HepG2 (cell line): ENCODE data around the gene CLRN3. TPM values are rescaled to one million over a fixed set of nuclear protein-coding genes. Genes with fewer than 3 reads are reported as not detected.

Experiments used
- ATAC-seq: fragments of 200-7000 bp; cut with Tn5 transposase; 3 replicates; pipeline ENCODE4 v1.9.1; 2020; ENCODE audit warnings: mild to moderate bottlenecking, moderate library complexity
- BruUV-seq: library from RNA; stranded (reverse); fragments of 400-500 nt; replicated peaks from 2 replicates; lab custom pipeline; 2021; lab: Mats Ljungman, UMichigan
- CTCF ChIA-PET: fragments of 300-600 bp; formaldehyde crosslinking; extraction: SDS; loops from one replicate; lab custom pipeline; 2021; ENCODE audit warnings: low total read pairs, inconsistent platforms, low intra/inter-chr PET ratio; lab: Yijun Ruan, JAX
- POLR2A ChIA-PET: fragments of 350-600 bp; sonication (Branson Sonifier 250); formaldehyde crosslinking; loops from one replicate; lab custom pipeline; 2020; ENCODE audit warnings: antibody characterized with exemption, inconsistent platforms; lab: Yijun Ruan, JAX
- DNase-seq: peaks from one replicate; pipeline ENCODE4 v3.0.0-alpha.2; 2015; ENCODE audit warnings: low spot score
- FAIRE-seq: peaks from 3 replicates; lab custom pipeline; 2011; peaks lifted over from hg19 to GRCh38; lab: Jason Lieb, UNC
- H2AFZ ChIP-seq: one replicate; pipeline ENCODE4 v1.6.1; 2011; ENCODE audit warnings: low read length, inconsistent platforms
- H3K27ac ChIP-seq: fragments of 300-600 bp; 3 replicates; pipeline ENCODE4 v1.8.0; 2011; ENCODE audit warnings: mixed run types, mild to moderate bottlenecking, mixed read lengths, low read length, inconsistent platforms; ENCODE audit not compliant: insufficient read depth; ENCODE audit errors: extremely low read length
- H3K27me3 ChIP-seq, 2 experiments: fragments of 200-600 bp in 1 of 2; 2 replicates in 1 of 2; 3 replicates in 1 of 2; pipeline versions ENCODE4 v1.6.0 to v1.8.0; 2011; ENCODE audit warnings: low read length in 2 of 2, mild to moderate bottlenecking in 2 of 2, moderate library complexity in 2 of 2, inconsistent platforms in 1 of 2; ENCODE audit not compliant: insufficient read depth in 2 of 2, control insufficient read depth in 1 of 2
- H3K36me3 ChIP-seq, 2 experiments: fragments of 200-600 bp in 1 of 2; replicated peaks in 1 of 2; 2 replicates in 1 of 2; 3 replicates in 1 of 2; pipeline versions ENCODE4 v1.5.1 to v1.8.0; 2011; ENCODE audit warnings: low read length in 2 of 2, inconsistent platforms in 1 of 2; ENCODE audit not compliant: insufficient read depth in 2 of 2, control insufficient read depth in 1 of 2
- H3K4me1 ChIP-seq: 2 replicates; pipeline ENCODE4 v1.5.1; 2012; ENCODE audit warnings: low read length, inconsistent platforms; ENCODE audit not compliant: insufficient read depth
- H3K4me2 ChIP-seq: 2 replicates; pipeline ENCODE4 v1.6.0; 2011; ENCODE audit warnings: low read depth, low read length, inconsistent platforms
- H3K4me3 ChIP-seq, 3 experiments: fragments of 200-600 bp in 1 of 3; sonication (generic), shearing (Covaris generic) in 1 of 3; replicated peaks in 1 of 3; 2 replicates each; pipeline ENCODE4 v1.5.1; 2011 to 2016; ENCODE audit warnings: low read length in 3 of 3, inconsistent platforms in 2 of 3, low read depth in 2 of 3, mild to moderate bottlenecking in 2 of 3, control low read depth in 1 of 3, mixed read lengths in 1 of 3; ENCODE audit not compliant: insufficient read depth in 1 of 3
- H3K79me2 ChIP-seq: one replicate; pipeline ENCODE4 v1.6.1; 2011; ENCODE audit warnings: low read length, inconsistent platforms; ENCODE audit not compliant: insufficient read depth
- H3K9ac ChIP-seq: 2 replicates; pipeline ENCODE4 v1.6.0; 2011; ENCODE audit warnings: mild to moderate bottlenecking, low read depth, low read length, inconsistent platforms; ENCODE audit not compliant: insufficient read depth
- H3K9me3 ChIP-seq: 2 replicates; pipeline ENCODE4 v1.5.1; 2012; ENCODE audit warnings: mild to moderate bottlenecking, low read length
- H4K20me1 ChIP-seq: 2 replicates; pipeline ENCODE4 v1.6.0; 2011; ENCODE audit warnings: inconsistent platforms, mild to moderate bottlenecking, low read length, moderate library complexity; ENCODE audit not compliant: insufficient read depth
- ATF1 ChIP-seq: IDR thresholded peaks from 2 replicates; pipeline ENCODE4 v1.6.1; 2016; ENCODE audit warnings: mild to moderate bottlenecking, control low read depth
- FIP1L1 ChIP-seq: fragments of 200-400 bp; formaldehyde crosslinking; IDR thresholded peaks from 2 replicates; pipeline ENCODE4 v1.6.1; 2018; ENCODE audit warnings: low read depth, mild to moderate bottlenecking, low read length, moderate library complexity, borderline replicate concordance; ENCODE audit not compliant: insufficient read depth
- GATA4 ChIP-seq: sonication (generic); IDR thresholded peaks from 2 replicates; pipeline ENCODE4 v1.6.1; 2016; ENCODE audit warnings: antibody characterized with exemption, low read depth, borderline replicate concordance
- PATZ1 ChIP-seq: sonication (generic); formaldehyde crosslinking; IDR thresholded peaks from 2 replicates; pipeline ENCODE4 v1.4.0; 2020; ENCODE audit warnings: missing genetic modification reagents
- SOX13 ChIP-seq, 3 experiments: fragments of 450-650 bp in 1 of 3; sonication (generic) in 1 of 3; formaldehyde crosslinking in 1 of 3; IDR thresholded peaks in 2 of 3; conservative IDR thresholded peaks in 1 of 3; 2 replicates each; pipeline versions ENCODE4 v1.5.0 to v1.6.1; 2016 to 2020; ENCODE audit warnings: antibody characterized with exemption in 1 of 3, mild to moderate bottlenecking in 1 of 3, missing compliant biosample characterization in 1 of 3, missing genetic modification reagents in 1 of 3, moderate library complexity in 1 of 3
- SP1 ChIP-seq, 2 experiments: fragments of 450-650 bp in 1 of 2; sonication (generic) in 1 of 2; formaldehyde crosslinking in 1 of 2; IDR thresholded peaks; 2 replicates each; pipeline versions ENCODE4 v1.4.0 to v1.6.1; 2016 to 2020; ENCODE audit warnings: missing genetic modification reagents in 1 of 2
- TOE1 ChIP-seq: sonication (generic); formaldehyde crosslinking; IDR thresholded peaks from 2 replicates; pipeline ENCODE4 v1.4.0; 2020; ENCODE audit warnings: mild to moderate bottlenecking, missing genetic modification reagents
- ZNF558 ChIP-seq: sonication (generic); formaldehyde crosslinking; IDR thresholded peaks from 2 replicates; pipeline ENCODE4 v1.9.0; 2022; ENCODE audit warnings: mild to moderate bottlenecking, missing genetic modification reagents, borderline replicate concordance
- ZNF660 ChIP-seq: sonication (generic); formaldehyde crosslinking; IDR thresholded peaks from 2 replicates; pipeline ENCODE4 v1.5.1; 2020; ENCODE audit warnings: mild to moderate bottlenecking, low read depth, missing genetic modification reagents, borderline replicate concordance
- ZNF790 ChIP-seq: sonication (generic); formaldehyde crosslinking; IDR thresholded peaks from 2 replicates; pipeline ENCODE4 v1.8.0; 2022; ENCODE audit warnings: missing genetic modification reagents, mild to moderate bottlenecking, borderline replicate concordance
- WGBS: methylation state at CpG from one replicate; pipeline ENCODE4 v1.1.6; 2017; ENCODE audit warnings: low lambda C conversion rate; 5-methylcytosine and 5-hydroxymethylcytosine counted together
- in situ Hi-C: cut with HindIII; loops from 2 replicates; pipeline ENCODE4 v1.10.0; 2017; ENCODE audit warnings: low pct_unique_long_range_greater_than_20kb; ENCODE audit not compliant: extremely low pct_ligation_motif_present
- intact Hi-C: fragments of 100-400 bp; cut with micrococcal nuclease; formaldehyde crosslinking; loops from one replicate; pipeline ENCODE4 v1.10.0; 2022; ENCODE audit not compliant: unreplicated experiment
- polyA plus RNA-seq, 8 experiments: library from polyadenylated mRNA; depleted of rRNA in 3 of 8; stranded (reverse) in 7 of 8; unstranded in 1 of 8; fragments of >200 nt; fragmentation: Illumina TruSeq in 4 of 8; extraction: Trizol in 4 of 8; gene quantifications; 2 replicates each; pipeline versions ENCODE4 v1.2.1 to v1.2.3, GENCODE V29; 2011 to 2016; ENCODE audit warnings: low read depth in 4 of 8, missing spikeins in 1 of 8, mixed read lengths in 1 of 8; ENCODE audit not compliant: insufficient read depth in 1 of 8
- total RNA-seq, 5 experiments: library from RNA; depleted of rRNA; stranded (reverse); fragments of >200 nt; fragmentation: Illumina TruSeq; extraction: Trizol; gene quantifications; 2 replicates each; pipeline ENCODE4 v1.2.3, GENCODE V29; 2016; ENCODE audit warnings: low read depth in 1 of 5
- TF ChIP-seq, protein P1 (sequence below), 2 experiments: sonication (generic) in 1 of 2; formaldehyde crosslinking in 1 of 2; IDR thresholded peaks; 2 replicates each; pipeline versions ENCODE4 v1.6.1 to v1.9.0; 2014 to 2022; ENCODE audit warnings: antibody characterized with exemption in 1 of 2, borderline replicate concordance in 1 of 2, inconsistent platforms in 1 of 2, low read depth in 1 of 2, missing genetic modification reagents in 1 of 2
- TF ChIP-seq, protein P2 (sequence below): IDR thresholded peaks from 2 replicates; pipeline ENCODE4 v1.6.1; 2016; ENCODE audit warnings: control low read depth

CLRN3 gene
- total and polyA plus RNA-seq, 2 of the 13 experiments (the other 11 are each of a cell fraction or from before 2014, with no cell fraction given) = not detected

DNA sequence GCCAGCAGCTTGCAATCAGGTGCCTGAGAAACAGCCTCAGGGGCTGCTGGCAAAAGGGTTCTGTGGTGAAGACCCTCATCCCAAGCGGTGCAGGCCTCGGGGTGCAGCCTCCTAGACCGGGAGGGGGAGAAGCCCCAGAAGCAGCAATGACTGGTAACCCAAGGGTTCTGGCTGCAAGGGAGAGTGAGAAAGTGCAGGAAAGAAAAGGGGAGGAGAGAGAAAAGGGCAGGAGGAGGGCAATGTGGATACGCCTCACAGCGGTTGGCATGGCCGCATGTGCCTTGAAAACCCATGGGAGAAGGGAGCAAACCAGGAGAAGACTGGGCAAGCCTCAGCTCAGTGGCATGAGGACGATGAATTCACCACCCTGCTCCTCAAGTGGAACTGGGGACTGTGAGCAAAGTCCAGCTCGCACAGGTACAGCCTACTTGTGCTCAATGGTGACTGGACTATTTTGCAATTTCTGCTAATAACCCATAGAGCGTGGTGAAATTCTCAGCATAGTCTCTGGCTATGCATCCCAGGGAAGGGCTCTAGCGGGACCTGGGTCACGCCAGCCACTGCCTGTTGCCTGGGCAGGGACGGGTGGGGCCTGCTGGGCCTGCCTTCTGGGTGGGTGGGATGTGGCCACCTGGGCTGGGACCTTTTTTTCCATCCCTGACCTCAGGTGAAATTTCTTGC, 6.2 kb downstream of the CLRN3 start (continued):
- TF ChIP-seq SOX13 (IDR thresholded peaks at IDR 0.05) = no peak
- no peak for TF ChIP-seq SOX13 (CRISPR knock-in tag; conservative IDR thresholded peaks at IDR 0.05 in 1 of 2, IDR thresholded peaks at IDR 0.05 in 1 of 2)

DNA sequence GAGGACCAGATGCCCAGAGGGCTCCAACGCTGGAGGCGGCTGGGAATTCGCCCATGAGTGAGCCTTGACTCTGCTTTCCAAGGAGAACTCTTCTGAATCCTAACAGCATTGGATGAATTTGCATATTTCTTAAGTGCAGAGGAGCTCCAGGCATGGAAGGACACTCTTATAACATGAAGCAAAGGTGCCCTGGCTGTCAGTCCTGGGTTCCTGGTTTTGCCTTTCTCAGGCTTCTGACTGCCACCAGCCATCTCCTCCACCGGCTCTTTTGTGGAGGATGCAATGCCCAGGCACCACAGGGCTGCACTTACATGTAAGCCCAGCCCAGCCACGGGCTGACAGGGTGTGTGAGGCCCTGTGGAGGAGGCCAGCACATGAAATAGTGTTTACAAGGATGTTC, 8.2 kb downstream of the CLRN3 start:
- no peaks in the 10 kb centered on the region for H3K79me2 ChIP-seq
- no peaks in the 10 kb centered on the region for H3K27me3 ChIP-seq
- no peak overlapping the region for H3K4me3 ChIP-seq
- H3K4me2 ChIP-seq = no peak overlapping the region
- H4K20me1 ChIP-seq = no peaks in the 10 kb centered on the region
- POLR2A ChIA-PET = no interaction called here
- BruUV-seq = no TSS peak
- DNase-seq (no peak), ATAC-seq (no peak), FAIRE-seq (no peak)
- in situ Hi-C loops (no loop called here), intact Hi-C loops (no loop called here)
- 33% methylated on average over 2 of the region's 5 CpGs for WGBS
- H3K9ac ChIP-seq = no peak overlapping the region
- no peak overlapping the region for H3K27ac ChIP-seq
- CTCF ChIA-PET = no interaction called here
- H3K36me3 ChIP-seq = no peaks in the 10 kb centered on the region
- H2AFZ ChIP-seq = no peak overlapping the region
- H3K4me1 ChIP-seq = peaks cover 14% of the 10 kb centered on the region
- no peaks in the 10 kb centered on the region for H3K9me3 ChIP-seq
- TF ChIP-seq ATF1 = no peak
- TF ChIP-seq, protein P1, sequence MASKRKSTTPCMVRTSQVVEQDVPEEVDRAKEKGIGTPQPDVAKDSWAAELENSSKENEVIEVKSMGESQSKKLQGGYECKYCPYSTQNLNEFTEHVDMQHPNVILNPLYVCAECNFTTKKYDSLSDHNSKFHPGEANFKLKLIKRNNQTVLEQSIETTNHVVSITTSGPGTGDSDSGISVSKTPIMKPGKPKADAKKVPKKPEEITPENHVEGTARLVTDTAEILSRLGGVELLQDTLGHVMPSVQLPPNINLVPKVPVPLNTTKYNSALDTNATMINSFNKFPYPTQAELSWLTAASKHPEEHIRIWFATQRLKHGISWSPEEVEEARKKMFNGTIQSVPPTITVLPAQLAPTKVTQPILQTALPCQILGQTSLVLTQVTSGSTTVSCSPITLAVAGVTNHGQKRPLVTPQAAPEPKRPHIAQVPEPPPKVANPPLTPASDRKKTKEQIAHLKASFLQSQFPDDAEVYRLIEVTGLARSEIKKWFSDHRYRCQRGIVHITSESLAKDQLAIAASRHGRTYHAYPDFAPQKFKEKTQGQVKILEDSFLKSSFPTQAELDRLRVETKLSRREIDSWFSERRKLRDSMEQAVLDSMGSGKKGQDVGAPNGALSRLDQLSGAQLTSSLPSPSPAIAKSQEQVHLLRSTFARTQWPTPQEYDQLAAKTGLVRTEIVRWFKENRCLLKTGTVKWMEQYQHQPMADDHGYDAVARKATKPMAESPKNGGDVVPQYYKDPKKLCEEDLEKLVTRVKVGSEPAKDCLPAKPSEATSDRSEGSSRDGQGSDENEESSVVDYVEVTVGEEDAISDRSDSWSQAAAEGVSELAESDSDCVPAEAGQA (IDR thresholded peaks at IDR 0.05; ENCODE audit: low read depth) = no peak
- TF ChIP-seq, protein P1 (CRISPR knock-in tag; IDR thresholded peaks at IDR 0.05; ENCODE audit: borderline replicate concordance) = no peak
- no peak for TF ChIP-seq SP1 (IDR thresholded peaks at IDR 0.05)
- no peak for TF ChIP-seq SP1 (CRISPR knock-in tag; IDR thresholded peaks at IDR 0.05)
- no peak for TF ChIP-seq ZNF790 (CRISPR knock-in tag)
- no peak for TF ChIP-seq ZNF558
- no peak for TF ChIP-seq TOE1 (CRISPR knock-in tag)
- no peak for TF ChIP-seq GATA4
- no peak for TF ChIP-seq FIP1L1
- TF ChIP-seq PATZ1 = no peak
- TF ChIP-seq ZNF660 (CRISPR knock-in tag) = no peak
- TF ChIP-seq, protein P2, sequence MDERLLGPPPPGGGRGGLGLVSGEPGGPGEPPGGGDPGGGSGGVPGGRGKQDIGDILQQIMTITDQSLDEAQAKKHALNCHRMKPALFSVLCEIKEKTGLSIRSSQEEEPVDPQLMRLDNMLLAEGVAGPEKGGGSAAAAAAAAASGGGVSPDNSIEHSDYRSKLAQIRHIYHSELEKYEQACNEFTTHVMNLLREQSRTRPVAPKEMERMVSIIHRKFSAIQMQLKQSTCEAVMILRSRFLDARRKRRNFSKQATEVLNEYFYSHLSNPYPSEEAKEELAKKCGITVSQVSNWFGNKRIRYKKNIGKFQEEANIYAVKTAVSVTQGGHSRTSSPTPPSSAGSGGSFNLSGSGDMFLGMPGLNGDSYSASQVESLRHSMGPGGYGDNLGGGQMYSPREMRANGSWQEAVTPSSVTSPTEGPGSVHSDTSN (CRISPR knock-in tag) = no peak
